A673 (cell line): ENCODE results near the gene SH3BP2. TPM values are rescaled to one million over a fixed set of nuclear protein-coding genes. Genes with fewer than 3 reads are reported as not detected.

Source experiments
- BruUV-seq: library from RNA; stranded (reverse); fragments of 400-500 nt; replicated peaks from 2 replicates; lab custom pipeline; 2021; lab: Mats Ljungman, UMichigan
- CTCF ChIA-PET: fragments of 300-600 bp; sonication (Branson Sonifier 250); formaldehyde crosslinking; loops from one replicate; lab custom pipeline; 2022; ENCODE audit warnings: antibody characterized with exemption; lab: Charles Lee
- POLR2A ChIA-PET: fragments of 300-600 bp; sonication (Branson Sonifier 250); formaldehyde crosslinking; loops from one replicate; lab custom pipeline; 2022; ENCODE audit warnings: antibody characterized with exemption; ENCODE audit not compliant: low non-redundant PET; lab: Charles Lee
- DNase-seq: peaks from one replicate; pipeline ENCODE4 v3.0.0-alpha.2; 2015; ENCODE audit warnings: low spot score
- H3K27ac ChIP-seq: fragments of 200-600 bp; sonication (generic); 2 replicates; pipeline ENCODE4 v1.5.1; 2016; ENCODE audit warnings: mixed run types, low read depth, mild to moderate bottlenecking, mixed read lengths, antibody characterized with exemption, low read length; ENCODE audit not compliant: poor library complexity, severe bottlenecking
- H3K27me3 ChIP-seq: fragments of 200-600 bp; sonication (generic); replicated peaks from 2 replicates; pipeline ENCODE4 v1.6.1; 2017; ENCODE audit warnings: mixed run types, low read depth, mild to moderate bottlenecking, mixed read lengths, antibody characterized with exemption, low read length; ENCODE audit not compliant: insufficient read depth, poor library complexity
- H3K36me3 ChIP-seq: fragments of 200-600 bp; sonication (generic); 2 replicates; pipeline ENCODE4 v1.6.1; 2016; ENCODE audit warnings: mixed run types, mild to moderate bottlenecking, mixed read lengths, antibody characterized with exemption, low read length; ENCODE audit not compliant: insufficient read depth, poor library complexity, severe bottlenecking
- H3K4me1 ChIP-seq: fragments of 200-600 bp; sonication (generic); 2 replicates; pipeline ENCODE4 v1.6.1; 2017; ENCODE audit warnings: mixed run types, mild to moderate bottlenecking, mixed read lengths, antibody characterized with exemption, low read length; ENCODE audit not compliant: insufficient read depth, poor library complexity, severe bottlenecking
- H3K4me3 ChIP-seq: fragments of 200-600 bp; sonication (generic); 2 replicates; pipeline ENCODE4 v1.5.1; 2016; ENCODE audit warnings: low read depth, mixed run types, mild to moderate bottlenecking, mixed read lengths, low read length; ENCODE audit not compliant: poor library complexity, severe bottlenecking
- H3K9me3 ChIP-seq: fragments of 200-600 bp; sonication (generic); 2 replicates; pipeline ENCODE4 v1.6.1; 2016; ENCODE audit warnings: mixed run types, low read depth, mild to moderate bottlenecking, mixed read lengths, antibody characterized with exemption, low read length; ENCODE audit not compliant: poor library complexity, severe bottlenecking
- EZH2 ChIP-seq: fragments of 200-600 bp; sonication (generic); IDR thresholded peaks from 2 replicates; pipeline ENCODE4 v1.6.1; 2017; ENCODE audit warnings: borderline replicate concordance, low read depth, mild to moderate bottlenecking, mixed read lengths, antibody characterized with exemption, low read length; ENCODE audit not compliant: poor library complexity, severe bottlenecking
- intact Hi-C: fragments of 100-400 bp; cut with micrococcal nuclease; formaldehyde crosslinking; loops from one replicate; pipeline ENCODE4 v1.10.0; 2022; ENCODE audit not compliant: unreplicated experiment
- total RNA-seq: library from RNA; stranded (reverse); gene quantifications from 2 replicates; pipeline ENCODE4 v1.2.3, GENCODE V29; 2021
- TF ChIP-seq, protein P1 (sequence below): fragments of 300-800, 200-600 bp; sonication (generic); conservative IDR thresholded peaks from 2 replicates; pipeline ENCODE4 v1.5.1; 2017; ENCODE audit warnings: low read depth, mild to moderate bottlenecking, antibody characterized with exemption, low read length, moderate library complexity, mixed read lengths

The SH3BP2 gene
- total RNA-seq, 1 experiment from 2014 or later = 34.4 TPM

DNA sequence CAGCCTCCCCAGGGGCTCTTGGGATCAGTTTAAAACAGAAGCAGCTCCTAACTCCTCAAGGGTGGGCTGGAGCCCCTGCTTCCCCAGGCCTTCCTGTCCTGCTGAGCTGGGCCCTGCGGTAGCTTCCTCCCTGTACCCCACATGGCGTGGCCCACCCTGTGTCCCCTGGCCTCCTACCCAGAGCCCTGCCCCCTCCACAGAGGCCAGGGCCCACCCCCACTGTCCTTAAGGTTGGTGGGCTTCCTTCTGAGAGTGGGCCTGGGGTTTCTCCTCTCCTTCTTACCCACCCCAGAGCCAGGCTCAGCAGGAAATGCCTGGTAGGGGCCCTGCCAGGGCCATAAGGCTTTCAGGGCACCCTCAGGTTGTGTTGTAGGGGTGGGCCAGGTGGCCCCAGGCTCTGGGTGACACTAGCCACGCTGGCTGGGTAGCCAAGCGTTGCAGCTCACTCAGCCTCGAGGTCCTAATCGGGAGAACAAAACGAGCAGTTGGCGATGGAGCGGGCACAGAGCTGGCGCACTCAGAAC lies 11.6 kb downstream of the SH3BP2 start:
- Histone ChIP-seq H3K4me1 (no peaks in the 10 kb centered on the region), H3K27me3 (no peaks in the 10 kb centered on the region), H3K27ac (no peak overlapping the region), H3K4me3 (no peak overlapping the region), H3K36me3 (no peaks in the 10 kb centered on the region), H3K9me3 (no peaks in the 10 kb centered on the region)
- TF ChIP-seq, protein P1, sequence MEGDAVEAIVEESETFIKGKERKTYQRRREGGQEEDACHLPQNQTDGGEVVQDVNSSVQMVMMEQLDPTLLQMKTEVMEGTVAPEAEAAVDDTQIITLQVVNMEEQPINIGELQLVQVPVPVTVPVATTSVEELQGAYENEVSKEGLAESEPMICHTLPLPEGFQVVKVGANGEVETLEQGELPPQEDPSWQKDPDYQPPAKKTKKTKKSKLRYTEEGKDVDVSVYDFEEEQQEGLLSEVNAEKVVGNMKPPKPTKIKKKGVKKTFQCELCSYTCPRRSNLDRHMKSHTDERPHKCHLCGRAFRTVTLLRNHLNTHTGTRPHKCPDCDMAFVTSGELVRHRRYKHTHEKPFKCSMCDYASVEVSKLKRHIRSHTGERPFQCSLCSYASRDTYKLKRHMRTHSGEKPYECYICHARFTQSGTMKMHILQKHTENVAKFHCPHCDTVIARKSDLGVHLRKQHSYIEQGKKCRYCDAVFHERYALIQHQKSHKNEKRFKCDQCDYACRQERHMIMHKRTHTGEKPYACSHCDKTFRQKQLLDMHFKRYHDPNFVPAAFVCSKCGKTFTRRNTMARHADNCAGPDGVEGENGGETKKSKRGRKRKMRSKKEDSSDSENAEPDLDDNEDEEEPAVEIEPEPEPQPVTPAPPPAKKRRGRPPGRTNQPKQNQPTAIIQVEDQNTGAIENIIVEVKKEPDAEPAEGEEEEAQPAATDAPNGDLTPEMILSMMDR = no peak
- TF ChIP-seq EZH2 = no peak
- BruUV-seq = no TSS peak
- POLR2A ChIA-PET = no interaction called here
- intact Hi-C loops = no loop called here
- no peak for DNase-seq
- CTCF ChIA-PET = no interaction called here

DNA sequence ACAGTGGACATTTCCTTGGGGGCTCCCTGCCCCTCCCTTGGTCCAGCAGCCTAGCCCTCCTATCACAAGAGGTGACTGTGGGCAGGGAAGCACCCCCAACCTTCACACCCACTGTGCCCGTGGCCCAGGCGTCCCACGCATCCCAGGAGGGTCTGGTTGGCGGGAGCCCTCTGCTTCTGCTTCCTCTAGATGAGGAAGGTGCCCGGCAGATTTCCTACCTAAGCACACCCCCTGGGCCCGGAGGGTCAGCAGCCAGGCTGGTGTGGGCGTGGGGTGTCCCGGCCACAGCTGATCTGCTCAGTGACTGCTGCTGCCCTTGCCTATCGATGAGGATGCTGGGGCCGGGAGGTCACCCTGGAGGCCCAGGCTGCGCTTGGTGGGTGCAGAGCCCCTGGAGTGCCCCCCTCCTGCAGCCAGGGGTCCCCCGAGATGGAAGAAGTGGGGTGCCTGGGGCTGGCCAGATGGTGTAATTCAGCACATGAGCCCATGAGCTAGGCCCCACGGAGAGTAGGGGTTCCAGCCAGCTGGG lies 12.2 kb downstream of the SH3BP2 start:
- Histone ChIP-seq H3K36me3 (no peaks in the 10 kb centered on the region), H3K27ac (no peak overlapping the region), H3K4me3 (no peak overlapping the region), H3K9me3 (no peaks in the 10 kb centered on the region), H3K4me1 (no peaks in the 10 kb centered on the region), H3K27me3 (no peaks in the 10 kb centered on the region)
- no peak for DNase-seq
- POLR2A ChIA-PET = no interaction called here
- intact Hi-C loops = no loop called here
- no peak for TF ChIP-seq EZH2
- TF ChIP-seq, protein P1 = no peak
- no TSS peak for BruUV-seq
- CTCF ChIA-PET = no interaction called here

DNA sequence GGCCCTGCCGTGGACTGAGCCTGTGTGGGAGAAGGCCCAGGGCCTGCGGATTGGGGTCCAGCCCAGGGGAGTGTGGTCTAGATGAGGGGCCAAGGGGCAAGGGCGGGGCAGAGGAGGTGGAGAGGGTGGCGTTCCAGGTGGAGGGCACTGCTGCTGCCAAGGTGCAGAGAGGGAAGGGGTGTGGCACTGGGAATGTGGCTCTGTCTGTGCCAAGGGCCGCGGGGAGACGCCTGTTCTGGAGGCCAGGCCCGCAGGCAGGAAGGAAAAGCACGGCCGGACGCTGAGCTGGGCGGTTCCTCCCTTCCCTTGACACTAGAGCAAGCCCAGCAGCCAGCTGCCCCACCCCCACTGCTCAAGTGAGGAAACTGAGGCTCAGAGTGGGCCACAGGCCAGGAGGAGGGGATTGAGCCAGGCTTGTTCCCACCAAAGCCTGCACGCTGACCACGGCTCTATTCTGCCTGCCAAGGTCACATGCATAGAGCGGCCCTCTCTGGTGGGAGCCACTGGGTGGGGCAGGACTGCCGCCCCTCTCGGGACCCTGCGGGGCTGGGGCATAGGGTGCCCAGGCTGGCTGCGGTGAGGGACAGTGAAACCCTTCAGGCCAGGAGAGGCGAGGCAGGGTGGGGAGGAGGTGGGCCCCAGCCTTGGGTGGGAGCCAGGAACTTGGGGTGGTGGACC lies 13.0 kb downstream of the SH3BP2 start:
- H3K9me3 ChIP-seq = no peaks in the 10 kb centered on the region
- H3K4me3 ChIP-seq = no peak overlapping the region
- intact Hi-C loops = no loop called here
- H3K27ac ChIP-seq = no peak overlapping the region
- H3K36me3 ChIP-seq = no peaks in the 10 kb centered on the region
- no peak for TF ChIP-seq EZH2
- TF ChIP-seq, protein P1 = no peak
- H3K4me1 ChIP-seq = no peaks in the 10 kb centered on the region
- ChIA-PET CTCF (no interaction called here), POLR2A (no interaction called here)
- no TSS peak for BruUV-seq
- no peak for DNase-seq
- no peaks in the 10 kb centered on the region for H3K27me3 ChIP-seq
